Stimulated activated CD8-positive, alpha-beta memory T cell treated with anti-CD3 and anti-CD28 coated beads, Interleukin-4, amount 100 ng/mL, for 4 hours (primary cell): ENCODE measurements around the gene NCKAP5.

Experiments
- DNase-seq, 2 donors: peaks; one replicate each; pipeline ENCODE4 v3.0.0-alpha.2; 2020; ENCODE audit warnings: low read depth in 2 of 2, low spot score in 1 of 2

NCKAP5 gene

GRCh38 chr2:133343018-133343352 is 225.3 kb downstream of the NCKAP5 start:
- DNase-seq, result no peak

- DNase-seq, result no peak
Observed at GRCh38 chr2:133342286-133343017, 225.8 kb downstream of the NCKAP5 start.

- no peak for DNase-seq
Observed at GRCh38 chr2:133341575-133341974, 226.7 kb downstream of the NCKAP5 start.

- no peak for DNase-seq
Observed at GRCh38 chr2:133338224-133338623, 230.0 kb downstream of the NCKAP5 start.

GRCh38 chr2:133334923-133335322 is 233.3 kb downstream of the NCKAP5 start:
- DNase-seq, result no peak

- DNase-seq, result no peak
Observed at GRCh38 chr2:133333181-133333580, 235.1 kb downstream of the NCKAP5 start.

GRCh38 chr2:133331436-133331835 is 236.8 kb downstream of the NCKAP5 start:
- DNase-seq, result no peak

- DNase-seq, result no peak
Observed at GRCh38 chr2:133326652-133327397, 241.4 kb downstream of the NCKAP5 start.

GRCh38 chr2:133324150-133324561 is 244.1 kb downstream of the NCKAP5 start:
- DNase-seq, result no peak

GRCh38 chr2:133322909-133323308 is 245.4 kb downstream of the NCKAP5 start:
- DNase-seq, result no peak

GRCh38 chr2:133317178-133317577 is 251.1 kb downstream of the NCKAP5 start:
- DNase-seq, result no peak

- DNase-seq, result no peak
Observed at GRCh38 chr2:133316557-133316956, 251.7 kb downstream of the NCKAP5 start.

- no peak for DNase-seq
Observed at GRCh38 chr2:133315280-133315679, 253.0 kb downstream of the NCKAP5 start.

- DNase-seq, result no peak
Observed at GRCh38 chr2:133314795-133315194, 253.5 kb downstream of the NCKAP5 start.

- DNase-seq, result no peak
Observed at GRCh38 chr2:133312038-133312729, 256.1 kb downstream of the NCKAP5 start.

- no peak for DNase-seq
Observed at GRCh38 chr2:133306236-133306635, 262.0 kb downstream of the NCKAP5 start.

- DNase-seq, result no peak
Observed at GRCh38 chr2:133304344-133304743, 263.9 kb downstream of the NCKAP5 start.

GRCh38 chr2:133303150-133303549 is 265.1 kb downstream of the NCKAP5 start:
- no peak for DNase-seq

- DNase-seq, result no peak
Observed at GRCh38 chr2:133296401-133296800, 271.9 kb downstream of the NCKAP5 start.

GRCh38 chr2:133293544-133294353 is 274.5 kb downstream of the NCKAP5 start:
- no peak for DNase-seq

- DNase-seq, result no peak
Observed at GRCh38 chr2:133292259-133292658, 276.0 kb downstream of the NCKAP5 start.
